Activated CD4-positive, CD25-positive, alpha-beta regulatory T cell treated with anti-CD3 and anti-CD28 coated beads, Interleukin-2, amount 50 U/mL, for 16 hours (primary cell): Measurements from ENCODE around the gene WLS.

Source experiments
- DNase-seq: peaks from one replicate; pipeline ENCODE4 v3.0.0-alpha.2; 2020; ENCODE audit warnings: low read depth, low spot score

WLS gene

DNA sequence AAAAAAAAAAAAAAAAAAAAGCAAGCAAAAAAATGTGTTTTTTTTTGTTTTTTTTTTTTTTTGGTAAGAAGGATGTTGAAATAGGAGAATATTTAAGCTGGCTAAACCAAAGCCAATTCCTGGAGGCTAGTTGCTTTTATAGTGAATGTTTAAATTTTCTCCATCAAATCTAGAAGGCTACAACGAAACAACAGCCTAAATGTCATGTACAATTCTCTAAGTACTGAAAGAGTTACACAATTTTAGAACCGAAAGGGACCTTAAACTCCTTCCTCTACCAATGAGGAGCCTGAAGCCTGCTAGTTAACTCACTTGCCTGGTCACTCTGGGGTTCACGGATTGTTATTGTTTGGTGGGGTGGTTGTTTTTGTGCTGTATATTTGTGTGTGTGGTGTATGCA is 3.5 kb downstream of the WLS start:
- no peak for DNase-seq

GRCh38 chr1:68227598-68227997 is 4.7 kb downstream of the WLS start:
- DNase-seq = no peak

DNA sequence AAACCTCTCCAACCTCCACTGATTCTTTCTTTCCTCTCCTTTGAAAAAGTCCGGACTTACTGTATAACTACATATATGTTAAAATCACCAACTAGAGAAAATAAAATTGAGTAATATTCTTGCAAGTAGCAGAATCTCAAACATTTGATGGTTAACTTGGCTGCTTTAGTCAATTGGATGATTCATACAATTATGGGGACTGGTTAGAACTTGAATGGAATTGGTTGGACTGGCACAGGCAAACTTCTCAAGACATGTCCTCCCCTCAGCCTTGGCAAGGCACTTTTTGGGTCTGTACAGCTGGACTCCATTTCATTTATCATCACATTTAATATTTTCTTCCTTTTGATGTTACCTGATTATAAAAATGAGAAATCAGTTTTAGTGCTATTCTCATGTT is 6.5 kb downstream of the WLS start:
- no peak for DNase-seq

DNA sequence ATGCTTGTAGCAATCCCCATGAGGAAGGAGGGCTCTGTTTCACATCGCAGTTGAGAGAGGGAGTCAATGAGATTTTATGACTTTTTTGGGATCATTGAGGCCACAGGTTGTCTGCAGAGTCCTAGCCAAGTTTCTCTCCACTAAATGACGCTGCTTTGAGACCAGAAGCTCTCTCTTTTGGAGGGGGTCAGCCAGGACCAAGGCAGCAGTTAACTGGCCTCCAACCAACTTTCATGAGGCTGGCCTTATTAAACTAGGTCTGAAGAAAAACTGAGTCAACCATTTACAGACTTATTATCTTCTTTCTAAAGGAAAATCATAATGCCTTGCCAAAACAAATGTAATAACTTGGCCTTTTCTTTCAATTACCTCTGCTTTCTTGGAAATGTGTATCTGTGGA is 8.6 kb downstream of the WLS start:
- DNase-seq = no peak

DNA sequence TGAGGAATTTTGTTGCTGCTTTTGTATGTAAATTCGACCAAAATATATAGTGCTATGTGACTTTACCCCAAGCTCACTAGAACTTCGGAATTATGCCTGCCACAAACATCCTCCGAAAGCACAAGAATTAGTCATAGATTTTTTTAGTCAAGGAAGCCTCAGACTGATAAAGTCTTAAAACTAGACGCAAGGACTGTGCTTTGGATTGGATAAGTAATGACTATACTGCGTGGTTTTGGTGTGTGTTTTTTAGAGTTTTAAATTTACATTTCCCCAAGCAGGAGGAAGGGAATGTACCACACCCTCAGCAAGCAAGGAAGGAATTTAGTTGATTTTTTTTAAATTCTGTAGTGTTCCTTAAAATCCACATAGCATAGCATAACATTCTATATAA is 10.3 kb downstream of the WLS start:
- DNase-seq = no peak

GRCh38 chr1:68221001-68221979 is 11.0 kb downstream of the WLS start:
- DNase-seq = no peak

DNA sequence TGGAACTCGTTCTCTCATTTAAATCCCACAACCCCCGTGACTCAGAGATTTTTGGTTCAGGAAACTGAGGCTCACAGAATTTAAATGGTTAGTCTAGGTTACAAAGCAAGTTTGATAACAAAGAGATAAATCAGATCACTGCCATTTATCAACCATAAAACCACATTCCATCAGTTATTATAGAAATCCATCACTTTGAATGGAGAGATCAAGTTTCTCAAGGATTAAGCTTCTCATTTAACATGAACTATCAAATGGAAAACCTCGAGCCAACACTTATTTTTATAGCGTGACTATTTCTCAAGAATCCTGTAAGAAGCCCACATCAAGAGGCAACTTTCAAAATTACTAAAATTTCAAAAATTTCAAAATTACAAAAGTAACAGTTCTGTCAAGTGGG is 11.9 kb downstream of the WLS start:
- DNase-seq = no peak

DNA sequence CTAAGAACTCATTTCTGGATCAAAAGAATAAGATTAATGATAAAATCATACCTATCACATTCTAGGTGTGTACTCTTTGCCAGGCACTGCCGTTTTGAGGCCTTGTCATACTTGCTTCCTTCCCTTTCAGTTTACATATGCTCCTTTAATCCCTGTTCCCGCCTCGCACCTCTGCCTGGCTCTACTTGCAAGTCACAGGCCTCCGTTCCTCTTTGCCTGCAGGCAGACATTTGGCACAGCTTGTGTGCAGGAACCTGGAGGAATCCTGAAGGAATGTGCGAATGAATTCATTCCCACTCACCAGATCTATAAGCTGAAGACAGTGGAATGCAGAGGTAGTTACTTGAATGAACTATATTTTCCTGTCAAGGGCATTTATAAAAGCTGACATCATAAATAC is 13.8 kb downstream of the WLS start:
- DNase-seq = no peak

DNA sequence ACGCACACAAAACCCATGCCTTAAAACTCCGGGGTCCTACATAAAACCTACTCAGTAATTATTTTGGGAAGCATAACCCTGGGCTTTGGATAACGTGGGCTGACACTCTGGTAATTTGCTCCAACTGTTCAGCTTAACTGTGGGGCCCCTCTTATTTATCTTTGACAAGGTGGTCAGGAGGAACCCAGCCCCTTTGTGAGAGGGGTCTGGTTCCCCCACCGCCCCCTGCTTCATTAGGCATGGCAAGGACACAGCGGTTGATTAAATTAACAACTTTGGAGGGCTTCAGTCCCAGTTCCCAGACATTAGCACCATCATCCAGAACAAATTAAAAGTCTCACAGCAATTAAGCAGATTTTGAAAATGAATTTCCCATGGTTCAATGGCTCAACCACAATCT is 14.7 kb downstream of the WLS start:
- DNase-seq = no peak

DNA sequence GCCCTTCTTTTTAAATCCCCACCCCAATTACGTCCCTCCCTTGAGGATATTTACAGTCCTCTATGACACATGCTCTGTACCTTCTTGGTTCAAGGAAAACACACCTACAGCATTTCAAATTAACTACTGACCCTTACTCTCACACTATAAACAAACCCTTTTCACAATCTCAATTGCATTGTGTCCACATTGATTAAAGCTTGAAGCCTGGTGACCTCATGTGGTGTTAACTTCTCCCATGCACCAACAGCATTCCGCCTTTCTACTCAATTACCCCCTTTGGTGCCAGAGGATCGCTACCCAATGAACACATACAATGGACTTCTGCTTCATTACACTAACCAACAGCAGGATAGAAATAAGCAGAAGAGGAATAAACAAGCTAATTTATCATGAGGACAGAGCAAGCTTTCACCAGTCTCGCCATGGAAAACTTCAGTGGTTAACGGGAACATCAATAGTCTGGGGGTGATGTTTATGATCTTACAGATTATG is 15.2 kb downstream of the WLS start:
- no peak for DNase-seq

DNA sequence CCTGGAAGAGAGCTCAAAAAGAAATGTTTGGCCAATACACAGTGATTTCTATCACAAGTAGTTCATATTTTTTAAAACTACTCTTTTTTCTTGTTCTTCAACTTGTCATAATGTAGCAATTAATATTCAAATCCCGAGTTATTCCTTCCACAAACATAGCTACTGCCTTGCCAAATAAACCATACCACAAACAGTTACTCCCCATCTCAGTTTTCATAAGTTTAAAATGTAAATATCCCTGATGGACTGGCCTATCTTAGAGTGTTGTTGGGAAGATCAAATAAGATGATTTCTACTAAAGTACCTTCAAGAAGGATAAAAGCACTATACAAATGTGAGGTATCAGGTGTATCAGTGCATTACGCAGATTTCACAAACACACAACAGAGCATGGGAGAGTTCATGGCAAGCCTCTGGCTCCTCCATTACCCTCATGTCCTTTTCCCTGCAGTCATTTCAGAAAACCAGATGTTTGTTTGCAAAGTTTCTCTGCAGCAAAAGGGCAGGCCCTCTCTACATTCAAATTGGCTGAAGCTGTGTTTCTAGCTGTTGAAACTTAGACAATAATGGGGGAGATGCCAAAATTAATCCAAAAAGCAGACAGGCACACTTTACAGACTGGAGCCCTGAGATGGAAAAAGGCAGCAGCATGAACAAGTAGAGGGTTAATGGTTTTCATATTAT is 16.1 kb downstream of the WLS start:
- no peak for DNase-seq

GRCh38 chr1:68213843-68214242 is 18.5 kb downstream of the WLS start:
- no peak for DNase-seq

- DNase-seq = no peak
Measured at GRCh38 chr1:68211761-68212380, 20.5 kb downstream of the WLS start.

DNA sequence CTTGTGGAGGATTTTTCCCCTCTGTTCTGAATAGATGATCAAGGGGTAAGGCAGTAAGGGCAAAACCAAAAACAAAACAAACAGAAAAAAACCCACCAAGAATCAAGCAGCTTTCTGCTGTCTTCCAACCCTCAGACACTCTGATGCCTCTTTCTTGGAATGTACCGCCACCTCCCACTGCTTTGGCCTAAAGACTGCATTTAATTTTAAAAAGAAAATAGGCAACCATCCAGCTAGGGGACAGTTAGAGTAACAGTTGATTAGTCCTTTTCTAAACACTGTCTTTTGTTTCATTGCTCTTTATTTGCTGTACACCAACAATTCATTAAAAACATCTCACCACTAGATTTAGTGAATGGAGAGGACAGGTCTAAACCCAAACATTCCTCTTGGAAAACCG is 21.5 kb downstream of the WLS start:
- no peak for DNase-seq

GRCh38 chr1:68210027-68210426 is 22.3 kb downstream of the WLS start:
- DNase-seq = no peak

DNA sequence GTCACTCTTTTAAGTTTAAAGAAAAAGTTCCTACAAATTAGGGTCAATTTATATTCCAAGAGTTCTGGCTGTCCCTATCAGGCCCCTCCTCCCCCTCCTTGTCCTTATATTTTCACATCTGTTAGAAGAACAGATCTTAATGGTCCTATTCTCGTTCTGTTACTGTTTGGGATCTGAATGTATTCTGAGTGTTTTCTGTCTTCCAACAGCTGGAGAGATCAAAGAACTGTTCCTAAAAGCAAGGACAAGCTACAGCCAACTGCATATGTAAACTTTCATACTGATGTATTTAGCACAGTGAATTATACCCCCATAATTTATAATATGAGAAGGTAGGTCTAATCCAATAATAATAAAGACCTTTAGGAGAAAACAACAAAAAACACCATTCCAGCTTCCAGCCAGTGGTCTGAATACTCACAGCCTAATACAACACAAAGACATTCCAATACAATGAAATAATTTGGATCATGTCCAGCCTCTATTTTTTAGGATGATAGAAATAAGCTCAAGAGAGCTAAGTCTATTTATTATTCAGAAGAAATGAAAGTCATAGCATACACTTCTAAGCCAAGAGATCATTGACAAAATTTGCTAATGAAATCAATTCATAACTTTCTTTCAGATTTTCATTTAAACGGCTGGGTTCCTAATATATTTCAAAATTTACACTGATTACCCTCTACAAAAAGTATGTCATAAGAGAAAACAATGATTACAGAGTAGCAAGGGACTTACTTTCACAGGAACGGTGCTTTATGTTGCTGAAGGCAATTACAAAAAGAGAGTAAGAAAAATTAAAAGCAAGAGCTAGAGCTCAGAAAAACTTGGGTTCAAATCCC is 25.3 kb downstream of the WLS start:
- DNase-seq = no peak

DNA sequence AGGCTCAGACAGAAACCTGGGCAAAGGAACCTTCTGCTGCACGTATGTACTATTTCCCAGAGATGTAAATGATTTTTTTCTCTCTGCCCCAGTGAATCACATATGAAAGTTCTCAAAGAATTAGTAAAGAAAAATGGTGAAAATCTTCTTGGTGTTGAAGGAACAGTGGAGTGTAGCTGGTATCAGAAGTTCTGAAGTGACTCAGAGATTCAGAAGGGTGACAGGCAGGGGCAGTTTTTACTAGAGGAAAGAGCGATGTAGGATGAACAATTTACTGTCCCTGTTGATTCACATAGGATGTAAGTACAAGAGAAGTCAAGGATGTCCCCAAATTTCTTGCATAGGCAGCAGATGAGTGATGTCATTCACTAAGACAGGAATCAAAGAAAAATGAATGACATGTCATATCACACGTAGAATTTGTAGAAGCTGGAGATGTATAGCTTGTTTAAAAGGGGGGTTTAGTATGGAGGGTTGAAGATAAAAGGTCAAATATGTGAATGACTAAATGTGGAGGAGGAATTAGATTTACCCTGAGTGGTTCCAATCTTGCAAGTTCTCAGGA is 26.4 kb downstream of the WLS start:
- DNase-seq = no peak

DNA sequence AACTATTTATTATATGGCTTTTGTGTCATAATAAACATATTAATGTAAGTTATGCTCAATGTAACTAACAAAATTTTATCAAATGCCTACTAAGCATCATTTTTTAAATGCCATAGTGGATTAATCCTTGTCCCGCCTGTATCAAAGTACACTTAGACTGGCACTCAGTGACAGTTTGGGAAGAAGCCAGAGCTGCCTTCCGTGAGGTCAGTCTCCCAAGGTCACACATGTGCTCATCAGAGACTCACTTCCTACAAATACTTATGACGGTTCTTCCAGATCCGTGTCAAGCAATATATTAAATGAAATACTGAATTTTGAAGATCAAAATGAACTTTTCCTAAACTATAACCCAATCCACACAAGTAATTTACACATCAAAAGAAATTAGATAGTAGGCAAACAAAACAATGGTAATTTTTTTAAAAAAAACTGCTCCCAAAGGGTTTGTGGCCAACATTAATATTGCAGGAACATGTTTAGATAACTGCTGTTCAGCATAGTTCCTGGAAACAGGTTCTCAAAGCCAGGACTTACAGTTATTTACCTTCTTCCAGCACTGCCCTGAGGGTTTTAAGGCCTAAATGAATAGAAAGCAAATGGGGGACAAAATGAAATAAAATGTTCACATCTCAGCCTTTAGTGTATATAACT is 27.2 kb downstream of the WLS start:
- DNase-seq = no peak

- DNase-seq = no peak
Measured at GRCh38 chr1:68202239-68202832, 30.0 kb downstream of the WLS start.

GRCh38 chr1:68201546-68202238 is 30.6 kb downstream of the WLS start:
- DNase-seq = no peak
